ENCODE results near the gene RBPMS2.

Gene RBPMS2

DNA sequence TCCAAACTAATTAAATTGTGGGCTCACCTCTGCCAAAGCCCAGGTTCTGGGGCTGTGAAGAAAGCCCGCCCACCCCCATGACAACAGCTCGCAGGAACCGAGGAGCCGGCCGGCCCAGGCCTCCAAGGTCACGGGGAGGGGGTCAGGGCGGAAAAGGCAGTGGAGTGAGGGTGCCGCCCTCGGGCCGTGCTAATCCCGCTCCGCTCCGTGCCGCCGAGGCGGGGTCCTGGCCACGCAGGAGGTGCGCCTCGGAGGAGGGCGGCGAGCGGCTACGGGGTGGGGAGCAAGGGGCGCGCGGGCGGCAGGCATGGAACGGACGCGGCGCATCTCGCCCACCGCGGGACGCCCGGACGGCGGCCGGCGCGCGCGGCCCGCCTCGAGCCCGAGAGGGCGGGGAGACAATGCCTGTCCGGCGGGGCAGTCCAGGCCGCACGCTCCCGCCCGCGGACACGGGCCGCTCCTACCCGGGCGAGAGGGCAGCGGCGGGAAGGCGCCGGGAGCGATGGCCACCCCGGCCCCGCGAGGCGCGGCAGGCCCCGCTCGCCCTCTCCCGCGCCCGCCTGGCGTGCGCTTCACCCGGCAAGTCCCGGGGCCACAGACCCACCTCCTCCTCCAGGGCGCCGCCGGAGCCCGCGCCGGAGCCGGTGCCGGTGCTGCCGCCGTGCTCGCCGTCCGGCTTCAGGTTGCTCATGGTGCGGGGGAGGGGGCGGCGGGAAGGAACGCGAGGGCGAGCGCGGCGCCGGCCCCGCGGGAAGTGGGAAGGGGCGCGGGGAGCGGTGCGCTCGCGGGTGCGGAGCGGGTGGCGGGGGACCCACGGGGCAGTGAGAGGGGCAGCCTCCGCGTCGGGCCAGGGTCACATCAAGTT lies 528 bp downstream of the RBPMS2 start:
- no peaks in the 10 kb centered on the region for H3K36me3 ChIP-seq (ENCODE audit: insufficient read depth, low read length)
- no peaks in the 10 kb centered on the region for H3K9me3 ChIP-seq (ENCODE audit: low read depth, low read length)
- no peak overlapping the region for H3K27ac ChIP-seq
- peak overlapping the region; percentile 73 for H3K4me3 ChIP-seq
- H3K9ac ChIP-seq (ENCODE audit: insufficient read length): peak overlapping the region; percentile 20
- no peak for TF ChIP-seq POLR2AphosphoS5 (IDR thresholded peaks at IDR 0.05; ENCODE audit: borderline replicate concordance, low read depth, low read length)
- no peak for TF ChIP-seq FOXP2 (optimal IDR thresholded peaks at IDR 0.05; ENCODE audit: control extremely low read depth, extremely low read length, insufficient read depth)
- TF ChIP-seq EZH2 (IDR thresholded peaks at IDR 0.05): no peak
- DNase-seq (ENCODE audit: low read depth, low spot score): no peak

GRCh38 chr15:64774037-64774628 lies 1.3 kb downstream of the RBPMS2 start:
- no peak overlapping the region for H3K27ac ChIP-seq
- no peak overlapping the region for H3K9ac ChIP-seq (ENCODE audit: insufficient read length)
- H3K9me3 ChIP-seq (ENCODE audit: low read depth, low read length): no peaks in the 10 kb centered on the region
- DNase-seq (ENCODE audit: low read depth, low spot score): no peak
- no peaks in the 10 kb centered on the region for H3K36me3 ChIP-seq (ENCODE audit: insufficient read depth, low read length)
- TF ChIP-seq POLR2AphosphoS5 (IDR thresholded peaks at IDR 0.05; ENCODE audit: borderline replicate concordance, low read depth, low read length) (no peak), FOXP2 (optimal IDR thresholded peaks at IDR 0.05; ENCODE audit: control extremely low read depth, extremely low read length, insufficient read depth) (no peak), EZH2 (IDR thresholded peaks at IDR 0.05) (no peak)
- H3K4me3 ChIP-seq: no peak overlapping the region

DNA sequence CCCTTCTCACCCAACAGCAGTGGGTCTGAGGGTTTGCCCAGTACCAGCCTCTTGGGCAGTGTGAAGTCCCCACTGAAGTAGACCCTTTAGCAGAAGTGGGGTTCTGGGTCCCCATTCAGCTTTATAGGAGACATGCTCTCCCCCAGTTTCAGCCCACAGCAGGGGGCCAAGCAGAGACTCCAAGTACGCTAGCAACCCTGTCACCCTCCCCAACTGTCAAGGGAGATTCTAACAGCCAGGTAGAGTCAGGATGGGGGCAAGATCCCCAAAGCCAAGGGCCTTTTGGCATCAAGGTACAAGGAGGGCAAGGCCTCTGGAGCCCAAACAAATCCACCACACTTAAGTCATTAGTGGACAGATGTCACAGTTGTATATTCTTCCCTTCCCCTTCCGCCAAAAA lies 1.8 kb downstream of the RBPMS2 start:
- Histone ChIP-seq H3K9ac (ENCODE audit: insufficient read length) (no peak overlapping the region), H3K4me3 (no peak overlapping the region)

DNA sequence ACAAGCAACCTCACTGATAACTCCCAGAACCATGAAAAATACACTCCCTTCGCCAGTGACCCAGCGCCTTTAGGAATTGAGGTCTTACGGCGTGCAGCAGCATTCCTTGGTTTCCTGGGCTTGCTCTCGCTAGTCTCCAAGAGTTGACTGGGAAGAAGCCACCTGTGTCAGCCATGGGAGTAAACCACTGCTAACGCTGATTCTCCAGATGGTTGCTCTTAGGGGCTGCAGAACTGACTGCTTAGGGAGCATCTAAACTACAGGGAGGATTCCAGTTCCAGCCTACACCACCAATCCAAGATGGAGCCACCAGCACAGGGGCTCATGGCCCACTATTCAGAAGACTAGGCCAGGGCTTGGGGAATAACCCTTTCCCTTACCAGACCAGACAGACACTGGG lies 2.4 kb downstream of the RBPMS2 start:
- H3K4me3 ChIP-seq: no peak overlapping the region
- no peak overlapping the region for H3K9ac ChIP-seq (ENCODE audit: insufficient read length)
- DNase-seq (ENCODE audit: low read depth, low spot score): no peak
- H3K9me3 ChIP-seq (ENCODE audit: low read depth, low read length): no peaks in the 10 kb centered on the region
- H3K36me3 ChIP-seq (ENCODE audit: insufficient read depth, low read length): no peaks in the 10 kb centered on the region
- no peak for TF ChIP-seq FOXP2 (optimal IDR thresholded peaks at IDR 0.05; ENCODE audit: control extremely low read depth, extremely low read length, insufficient read depth)
- no peak for TF ChIP-seq EZH2 (IDR thresholded peaks at IDR 0.05)
- no peak for TF ChIP-seq POLR2AphosphoS5 (IDR thresholded peaks at IDR 0.05; ENCODE audit: borderline replicate concordance, low read depth, low read length)
- no peak overlapping the region for H3K27ac ChIP-seq

More for the DNA sequence above, 1.8 kb downstream of the RBPMS2 start:
- Histone ChIP-seq H3K9me3 (ENCODE audit: low read depth, low read length) (no peaks in the 10 kb centered on the region), H3K27ac (no peak overlapping the region), H3K36me3 (ENCODE audit: insufficient read depth, low read length) (no peaks in the 10 kb centered on the region)
- no peak for DNase-seq (ENCODE audit: low read depth, low spot score)
- TF ChIP-seq POLR2AphosphoS5 (IDR thresholded peaks at IDR 0.05; ENCODE audit: borderline replicate concordance, low read depth, low read length) (no peak), FOXP2 (optimal IDR thresholded peaks at IDR 0.05; ENCODE audit: control extremely low read depth, extremely low read length, insufficient read depth) (no peak), EZH2 (IDR thresholded peaks at IDR 0.05) (no peak)

DNA sequence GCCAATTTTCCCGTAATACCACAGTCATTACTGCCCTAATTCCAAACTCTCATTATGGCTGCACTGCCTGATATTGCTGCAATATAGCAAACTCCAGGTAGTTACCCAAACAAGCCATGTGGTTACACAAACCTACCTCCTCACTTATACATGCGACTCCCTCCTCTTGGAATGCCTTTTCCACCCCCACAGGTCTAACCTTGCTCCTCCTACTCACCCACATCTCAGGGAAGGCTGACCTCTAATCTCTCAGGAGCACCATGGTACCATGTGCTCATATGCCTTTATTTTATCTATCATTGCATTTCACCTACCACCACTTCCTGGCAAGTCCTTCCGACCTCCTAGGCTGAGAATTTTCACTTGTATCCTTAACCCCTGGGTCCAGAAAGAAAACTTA lies 2.9 kb downstream of the RBPMS2 start:
- Histone ChIP-seq H3K9me3 (ENCODE audit: low read depth, low read length) (no peaks in the 10 kb centered on the region), H3K9ac (ENCODE audit: insufficient read length) (no peak overlapping the region), H3K36me3 (ENCODE audit: insufficient read depth, low read length) (no peaks in the 10 kb centered on the region), H3K4me3 (no peak overlapping the region), H3K27ac (no peak overlapping the region)
- TF ChIP-seq EZH2 (IDR thresholded peaks at IDR 0.05): no peak
- TF ChIP-seq FOXP2 (optimal IDR thresholded peaks at IDR 0.05; ENCODE audit: control extremely low read depth, extremely low read length, insufficient read depth): no peak
- no peak for TF ChIP-seq POLR2AphosphoS5 (IDR thresholded peaks at IDR 0.05; ENCODE audit: borderline replicate concordance, low read depth, low read length)
- DNase-seq (ENCODE audit: low read depth, low spot score): no peak

- H3K4me3 ChIP-seq: no peak overlapping the region
- no peak for DNase-seq (ENCODE audit: low read depth, low spot score)
- H3K36me3 ChIP-seq (ENCODE audit: insufficient read depth, low read length): no peaks in the 10 kb centered on the region
- H3K9ac ChIP-seq (ENCODE audit: insufficient read length): no peak overlapping the region
- no peaks in the 10 kb centered on the region for H3K9me3 ChIP-seq (ENCODE audit: low read depth, low read length)
- TF ChIP-seq POLR2AphosphoS5 (IDR thresholded peaks at IDR 0.05; ENCODE audit: borderline replicate concordance, low read depth, low read length): no peak
- TF ChIP-seq FOXP2 (optimal IDR thresholded peaks at IDR 0.05; ENCODE audit: control extremely low read depth, extremely low read length, insufficient read depth): no peak
- no peak for TF ChIP-seq EZH2 (IDR thresholded peaks at IDR 0.05)
- H3K27ac ChIP-seq: no peak overlapping the region
Observed at GRCh38 chr15:64770626-64771025, 4.8 kb downstream of the RBPMS2 start.

- TF ChIP-seq POLR2AphosphoS5 (IDR thresholded peaks at IDR 0.05; ENCODE audit: borderline replicate concordance, low read depth, low read length) (no peak), EZH2 (IDR thresholded peaks at IDR 0.05) (no peak), FOXP2 (optimal IDR thresholded peaks at IDR 0.05; ENCODE audit: control extremely low read depth, extremely low read length, insufficient read depth) (no peak)
- no peak overlapping the region for H3K27ac ChIP-seq
- no peak for DNase-seq (ENCODE audit: low read depth, low spot score)
Observed at GRCh38 chr15:64767203-64767602, 8.2 kb downstream of the RBPMS2 start.

DNA sequence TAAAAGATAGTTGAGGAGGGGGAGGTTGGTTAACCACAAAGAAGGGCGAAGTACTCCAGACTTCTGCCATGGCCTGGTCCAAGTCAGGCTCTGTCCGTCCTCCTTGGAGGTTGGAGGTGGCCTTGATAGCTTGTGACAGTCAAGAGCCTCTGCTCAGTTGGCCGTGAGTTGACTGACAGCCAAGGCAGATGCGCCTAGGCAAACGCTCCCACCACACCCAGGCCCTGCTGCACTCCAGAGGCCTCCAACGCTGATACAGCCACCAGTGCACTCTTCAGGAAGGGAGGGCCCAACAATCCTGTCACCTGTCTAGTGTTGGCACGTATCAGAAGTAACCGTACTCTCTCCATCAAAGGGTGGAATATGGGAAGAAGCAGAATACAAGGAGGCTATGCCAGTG lies 9.3 kb downstream of the RBPMS2 start:
- Histone ChIP-seq H3K9ac (ENCODE audit: insufficient read length) (no peak overlapping the region), H3K4me3 (no peak overlapping the region), H3K9me3 (ENCODE audit: low read depth, low read length) (no peaks in the 10 kb centered on the region), H3K36me3 (ENCODE audit: insufficient read depth, low read length) (no peaks in the 10 kb centered on the region), H3K27ac (no peak overlapping the region)
- DNase-seq (ENCODE audit: low read depth, low spot score): no peak
- TF ChIP-seq POLR2AphosphoS5 (IDR thresholded peaks at IDR 0.05; ENCODE audit: borderline replicate concordance, low read depth, low read length) (no peak), FOXP2 (optimal IDR thresholded peaks at IDR 0.05; ENCODE audit: control extremely low read depth, extremely low read length, insufficient read depth) (no peak), EZH2 (IDR thresholded peaks at IDR 0.05) (no peak)

More at GRCh38 chr15:64767203-64767602, 8.2 kb downstream of the RBPMS2 start:
- Histone ChIP-seq H3K4me3 (no peak overlapping the region), H3K36me3 (ENCODE audit: insufficient read depth, low read length) (no peaks in the 10 kb centered on the region), H3K9me3 (ENCODE audit: low read depth, low read length) (no peaks in the 10 kb centered on the region), H3K9ac (ENCODE audit: insufficient read length) (no peak overlapping the region)
